HG03196 (cell line): Measurements from ENCODE around the gene RPS10.

Source experiments
- ATAC-seq: cut with Tn5 transposase; IDR thresholded peaks from one replicate; pipeline ENCODE4 v1.9.1; 2021; ENCODE audit not compliant: unreplicated experiment

RPS10 gene

DNA sequence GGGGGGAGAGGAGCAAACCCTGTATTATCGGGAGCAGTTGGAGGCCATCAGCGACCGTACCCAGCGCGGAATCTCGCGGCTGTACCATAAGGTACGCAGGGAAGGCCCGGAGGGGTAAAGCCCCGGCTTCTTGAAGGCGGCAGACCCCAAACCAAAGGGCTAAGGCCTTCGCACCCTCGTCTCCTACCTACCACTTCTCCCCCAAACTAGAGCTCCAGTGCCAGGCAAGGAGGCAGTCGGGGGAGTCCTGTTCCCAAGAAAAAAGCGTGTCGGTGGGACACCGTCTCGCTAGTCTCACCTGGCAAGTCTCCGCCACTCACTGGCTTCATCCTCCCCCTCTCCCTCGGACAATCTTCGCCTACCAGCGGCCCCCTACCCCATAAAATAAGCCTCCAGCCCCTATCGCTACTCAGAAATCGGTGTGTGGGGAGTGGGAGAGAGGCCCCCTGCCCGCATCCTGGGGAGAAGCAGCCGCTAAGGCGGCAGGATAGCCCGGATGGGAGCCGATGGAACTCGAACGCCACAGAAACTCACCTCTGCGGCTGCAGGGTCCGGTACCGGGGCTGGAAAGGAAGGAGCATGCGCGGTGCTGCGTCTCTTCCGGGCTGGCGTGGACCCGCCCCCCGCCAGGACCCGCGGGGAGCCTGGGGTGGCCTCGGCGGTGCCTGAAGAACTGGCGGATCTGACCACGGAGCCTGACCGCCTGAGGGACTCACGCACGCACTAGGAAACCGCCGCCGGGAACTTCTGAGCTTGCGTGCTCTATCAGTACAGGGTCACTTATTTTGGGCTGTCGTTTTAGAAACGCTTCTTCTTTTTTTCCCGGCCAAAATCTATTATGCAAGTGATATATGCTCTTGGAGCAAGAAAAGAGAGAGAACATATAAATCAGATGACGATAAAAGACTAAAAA lies at the start of gene RPS10:
RPS10 (minus strand) TSS at position 572 of the 913 bp plus-strand sequence. CDS start 848 bp downstream, outside the sequence.
- peak; percentile 76 for ATAC-seq

GRCh38 chr6:34475238-34475682 lies 49.4 kb upstream of the RPS10 start:
- ATAC-seq: no peak

GRCh38 chr6:34474754-34475153 lies 48.9 kb upstream of the RPS10 start:
- ATAC-seq: no peak

DNA sequence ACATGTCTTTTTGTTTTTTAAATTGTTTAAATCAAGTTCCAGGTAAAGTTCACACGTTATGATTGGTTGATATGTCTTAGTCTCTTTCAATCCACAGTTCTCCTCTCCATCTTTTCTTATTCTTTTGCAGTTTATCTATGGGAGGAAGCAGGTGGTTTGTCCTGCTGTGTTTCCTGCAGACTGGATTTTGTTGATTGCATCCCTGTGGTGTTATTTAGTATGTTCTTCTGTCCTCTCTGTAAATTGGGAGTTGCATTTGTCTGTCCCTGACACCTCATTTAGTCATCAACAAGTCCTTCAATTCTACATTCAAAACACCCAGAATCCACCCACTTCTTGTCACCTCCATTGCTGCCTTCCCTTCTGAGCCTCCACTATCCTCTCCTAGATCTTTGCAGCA lies 48.1 kb upstream of the RPS10 start:
- ATAC-seq: no peak

DNA sequence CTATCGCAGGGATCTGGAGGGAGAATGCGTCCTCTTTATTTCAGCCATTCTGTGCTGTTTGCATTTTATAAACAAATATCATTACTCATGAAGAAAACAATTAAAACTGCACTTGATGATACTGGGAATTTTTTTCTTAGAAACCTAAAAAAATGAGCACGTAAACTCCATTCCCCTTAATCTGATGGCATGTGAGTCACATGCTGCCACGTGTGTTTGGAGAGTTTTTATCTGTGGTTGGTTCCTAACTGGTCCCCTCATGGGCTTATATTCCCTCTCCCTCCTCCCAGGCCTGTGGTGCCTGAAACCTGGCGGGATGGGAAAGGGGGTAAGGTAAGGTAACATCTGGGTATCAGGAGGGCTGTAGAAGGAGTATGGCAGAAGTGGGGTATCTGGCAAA lies 46.6 kb upstream of the RPS10 start:
- no peak for ATAC-seq

- no peak for ATAC-seq
These were observed 43.6 kb upstream of the RPS10 start for GRCh38 chr6:34469499-34469898.

- no peak for ATAC-seq
These were observed 42.6 kb upstream of the RPS10 start for GRCh38 chr6:34468378-34468892.

DNA sequence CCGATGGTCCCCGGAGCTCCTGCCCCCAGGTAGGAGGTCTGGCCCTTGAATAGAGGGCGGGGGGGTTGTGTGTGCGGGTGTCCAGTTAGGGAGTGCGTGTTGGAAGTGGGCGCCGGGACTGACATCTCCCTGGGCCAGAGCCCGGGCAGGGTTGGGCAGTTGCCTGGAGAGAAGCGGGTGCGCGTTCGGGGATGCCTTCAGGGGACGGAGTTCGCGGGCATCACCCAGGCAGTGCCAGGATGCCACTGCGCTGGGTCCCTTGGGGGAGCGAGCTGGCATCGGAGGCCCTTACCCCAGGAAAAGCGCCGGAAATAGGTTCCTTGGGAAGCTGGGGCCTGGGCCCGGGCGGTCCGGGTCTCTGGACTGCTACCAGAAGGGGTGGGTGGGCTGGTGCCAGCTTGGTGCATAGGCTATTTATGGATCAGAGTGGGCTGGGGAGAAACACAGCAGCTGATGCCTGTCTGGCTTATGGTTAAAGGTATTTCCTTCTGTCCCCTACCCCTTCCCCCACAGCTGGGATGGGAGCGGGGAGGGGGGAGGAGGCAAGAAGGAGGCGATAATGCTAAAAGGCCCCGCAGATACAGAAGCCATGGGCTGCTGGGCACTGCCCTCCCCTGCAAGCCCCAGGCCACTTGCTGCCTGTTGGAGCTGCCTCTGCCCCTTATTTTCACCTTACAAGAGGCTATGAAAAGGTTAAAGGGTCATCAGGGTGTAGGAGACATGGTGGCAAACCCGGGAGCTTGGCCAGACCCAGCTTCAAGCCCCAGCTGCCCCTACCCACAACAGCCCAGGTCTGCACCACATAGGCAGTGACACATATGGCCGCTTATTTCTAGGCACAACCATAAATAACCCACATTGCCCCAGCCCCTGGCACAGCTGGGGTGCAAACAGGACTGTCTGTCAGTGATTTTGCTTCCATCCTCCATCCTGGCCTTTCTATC lies 40.6 kb upstream of the RPS10 start:
- ATAC-seq: no peak

DNA sequence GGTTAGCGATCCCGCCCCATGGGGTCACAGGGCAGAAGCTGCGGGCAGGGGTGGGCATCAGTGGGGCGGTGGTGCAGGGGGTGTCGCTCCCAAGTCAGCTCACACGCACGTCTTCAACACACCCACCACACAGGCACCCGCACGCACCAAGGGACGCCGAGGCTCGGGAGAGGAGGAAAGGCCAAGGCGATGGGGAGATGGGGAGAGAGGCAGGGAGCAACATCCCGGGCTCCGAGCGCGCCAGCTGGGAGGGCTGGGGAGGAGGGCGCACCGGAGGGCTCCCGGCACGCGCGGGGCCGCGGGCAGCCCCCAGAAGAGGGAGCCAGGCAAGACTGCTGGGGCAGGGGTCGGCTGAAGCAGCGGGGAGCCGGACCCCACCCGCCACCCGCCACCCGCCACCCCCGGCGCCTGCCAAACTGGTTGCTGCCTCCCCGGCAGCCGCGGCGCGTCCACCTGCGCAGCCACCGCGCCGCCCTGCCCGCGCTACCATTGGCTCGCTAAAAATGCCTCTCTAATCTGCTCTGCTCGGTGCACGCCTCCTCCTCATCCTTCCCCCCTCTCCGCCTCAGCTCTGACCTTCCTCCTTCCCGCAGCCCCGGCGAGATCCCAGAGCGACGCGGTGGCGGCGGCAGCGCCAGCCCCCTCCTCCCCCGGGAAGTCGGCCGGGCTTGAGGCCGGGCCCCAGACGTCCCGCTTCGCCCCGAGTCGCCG lies 39.8 kb upstream of the RPS10 start, which contains the start of gene PACSIN1:
PACSIN1 (plus strand) TSS at position 546 of the 711 bp plus-strand sequence. CDS start 60,230 bp downstream, outside the sequence.
- ATAC-seq: no peak

GRCh38 chr6:34463849-34464248 lies 38.0 kb upstream of the RPS10 start:
- no peak for ATAC-seq

DNA sequence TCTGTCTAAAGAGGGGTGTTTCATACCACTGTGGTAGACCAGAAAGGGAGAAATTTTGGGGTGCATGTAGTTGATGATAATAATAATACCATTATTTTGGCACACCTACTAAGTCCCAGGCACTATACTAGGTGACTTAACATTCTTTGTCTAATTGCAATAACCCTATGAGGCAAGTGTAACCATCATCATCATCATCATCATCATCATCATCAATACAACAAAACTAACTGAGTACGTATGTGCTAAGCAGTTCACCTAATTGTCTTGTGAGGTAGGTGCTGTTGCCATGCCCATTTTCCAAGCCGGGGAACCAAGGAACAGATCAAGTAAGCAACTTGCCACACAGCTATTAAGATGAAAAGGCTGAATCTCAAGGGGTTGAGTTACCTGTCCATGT lies 37.4 kb upstream of the RPS10 start:
- ATAC-seq: no peak

- ATAC-seq: no peak
These were observed 36.7 kb upstream of the RPS10 start for GRCh38 chr6:34462551-34462971.

- no peak for ATAC-seq
These were observed 36.1 kb upstream of the RPS10 start for GRCh38 chr6:34462010-34462409.

DNA sequence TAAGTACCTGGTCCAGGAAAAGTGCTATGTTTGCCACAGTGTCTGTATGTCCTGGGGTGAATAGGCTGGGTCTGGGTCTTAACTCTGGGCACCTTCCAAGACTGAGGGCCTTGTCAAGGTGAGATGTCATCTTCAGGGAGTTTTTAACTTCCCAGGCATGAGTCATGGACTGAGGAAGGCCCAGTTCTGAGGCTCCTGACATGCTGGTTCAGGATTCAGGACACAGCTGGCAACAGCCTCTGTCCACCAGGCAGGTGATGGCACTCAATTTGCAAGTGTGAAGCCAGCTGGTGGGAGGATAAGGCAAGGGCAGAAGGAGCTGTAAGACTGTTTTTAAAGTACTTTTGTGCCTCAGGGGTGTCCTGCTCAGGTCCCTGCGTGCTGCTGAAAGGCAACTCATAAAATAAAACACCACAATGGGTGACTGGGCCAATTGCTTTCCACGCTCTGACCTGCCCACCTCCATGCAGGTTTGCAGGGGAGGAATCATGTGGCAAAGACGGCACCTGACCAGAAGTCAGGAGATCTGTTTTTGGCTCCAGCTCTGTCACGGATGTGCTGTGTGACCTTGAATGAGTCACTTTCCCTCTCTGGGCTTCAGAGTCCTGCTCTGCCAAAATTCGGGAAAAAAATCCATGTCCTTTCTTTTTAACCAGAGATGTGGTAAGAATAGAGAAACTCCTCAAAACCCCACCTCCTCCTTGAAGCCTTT lies 35.1 kb upstream of the RPS10 start:
- ATAC-seq: no peak

- ATAC-seq: no peak
These were observed 34.2 kb upstream of the RPS10 start for GRCh38 chr6:34459899-34460593.

DNA sequence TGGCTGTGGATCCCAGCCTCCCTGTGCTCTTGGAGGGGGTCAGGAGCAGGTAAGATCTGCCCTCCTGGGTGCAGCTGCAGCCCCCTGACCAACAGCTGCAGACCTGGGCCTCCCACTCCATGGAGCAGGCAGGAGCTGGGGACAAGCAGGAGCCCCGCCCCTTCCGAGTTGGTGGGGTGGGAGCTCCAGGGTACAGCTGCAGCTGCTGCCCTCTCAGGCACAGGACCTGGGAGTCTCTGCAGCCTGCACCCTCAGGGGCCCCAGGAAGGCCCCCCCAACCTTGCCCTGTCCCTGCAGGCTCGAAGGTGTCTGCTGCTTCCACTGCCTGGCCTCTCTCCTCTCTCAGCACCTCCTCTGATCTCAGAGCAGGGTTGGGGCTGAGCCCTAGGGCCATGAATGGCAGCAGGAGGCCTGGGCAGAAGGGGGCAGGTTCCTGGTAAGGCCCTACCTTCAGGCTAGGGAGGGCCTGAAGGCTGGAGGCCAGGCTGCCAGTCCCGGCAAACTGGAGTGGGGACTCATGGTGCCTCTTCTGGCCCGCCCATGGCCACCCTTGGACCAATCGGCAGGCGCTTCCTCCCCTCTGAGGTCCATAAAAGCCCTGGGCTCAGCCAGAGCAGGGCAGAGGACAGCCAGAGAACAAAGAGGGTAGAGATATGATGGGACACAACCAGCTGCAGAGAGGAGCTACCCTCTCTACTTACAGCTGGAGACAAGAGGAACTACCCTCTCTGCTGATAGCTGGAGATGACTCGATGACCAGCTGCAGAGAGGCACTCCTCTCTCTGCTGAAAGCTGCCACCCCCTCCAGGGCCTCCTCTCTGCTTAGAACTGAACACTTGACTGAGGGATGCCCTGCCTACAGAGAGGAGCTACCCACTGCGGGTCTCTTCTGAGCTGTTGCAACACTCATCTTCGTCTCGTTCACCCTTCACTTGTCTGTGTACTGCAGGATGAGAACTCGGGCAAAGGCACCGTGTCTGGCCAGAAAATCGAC lies 32.2 kb upstream of the RPS10 start:
- no peak for ATAC-seq

- no peak for ATAC-seq
These were observed 31.5 kb upstream of the RPS10 start for GRCh38 chr6:34457382-34457741.

DNA sequence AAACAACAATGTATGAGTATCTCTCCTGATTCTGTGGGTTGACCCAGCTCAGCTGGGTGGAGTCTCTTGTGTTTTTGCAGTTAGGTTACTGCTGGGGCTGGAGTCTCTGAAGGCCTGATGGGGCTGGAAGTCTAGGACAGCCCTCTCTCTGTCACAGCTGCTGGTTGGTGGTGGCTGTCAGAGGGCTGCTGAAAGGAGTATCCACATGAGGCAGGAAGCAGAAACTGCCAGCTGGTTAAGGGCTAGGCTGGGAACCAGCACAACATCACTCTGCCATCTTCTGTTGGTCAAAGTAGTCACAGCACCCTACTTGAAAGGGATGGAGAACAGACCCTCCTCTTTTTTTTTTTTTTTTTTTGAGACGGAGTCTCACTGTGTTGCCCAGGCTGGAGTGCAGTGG lies 30.0 kb upstream of the RPS10 start:
- ATAC-seq: no peak
